Heart left ventricle (tissue), 13 donors: ENCODE data around the gene RNF34.

Experiments used
- CTCF ChIP-seq, 12 donors: fragments of 200-600 bp; sonication (generic) in 4 of 12; IDR thresholded peaks; one replicate each; pipeline versions ENCODE4 v1.5.0 to v1.8.0; 2018 to 2022; ENCODE audit warnings: antibody characterized with exemption in 12 of 12, mild to moderate bottlenecking in 5 of 12
- POLR2A ChIP-seq, 2 donors: fragments of 450-650 bp; IDR thresholded peaks; one replicate each; pipeline ENCODE4 v1.6.1; 2017; ENCODE audit warnings: antibody characterized with exemption in 2 of 2, mild to moderate bottlenecking in 2 of 2, moderate library complexity in 2 of 2
- donor health status: ischemic (EF 13 %, LVEDD 7.1; RV severe dilation, severe dysfunction).
- donor health status: DM: no; HTN: yes; CAD: no.
- donor health status: DM: no; HTN: no; CAD: no.
- donor health status: ischemic (EF 25% LVEDD 6.9; RV normal size, moderate dysfunction).
- donor health status: ischemic (EF 25% LVEDD 5.7; RV mildly dilated, moderate dysfunction).
- donor health status: ischemic (EF 35%, LVEDD 5.7; RV mildly dilated, moderate dysfunction).
- donor health status: nonischemic (EF 11% LVEDD 7.7; RV severe dilation, severe dysfunction).
- donor health status: DM: yes; HTN: yes; CAD: no.
- donor health status: PGD.
- donor health status: ischemic (EF 29% LVEDD 5.4; RV normal size, mild dysfunction).
- donor health status: nonischemic (EF 23%, LVEDD 6.1; RV moderate dilation, normal function).

- no peak for TF ChIP-seq CTCF (IDR thresholded peaks at IDR 0.05)
- no peak for TF ChIP-seq POLR2A (IDR thresholded peaks at IDR 0.05)
Measured at GRCh38 chr12:121405211-121405610, 5.3 kb downstream of the RNF34 start.
